GM12878 (cell line): ENCODE results near the gene NCAPD2. TPM values are rescaled to one million over a fixed set of nuclear protein-coding genes. Genes with fewer than 3 reads are reported as not detected.

Experiments used
- ATAC-seq: fragments of 200-7000 bp; cut with Tn5 transposase; 3 replicates; pipeline ENCODE4 v1.9.1; 2020; ENCODE audit warnings: mild to moderate bottlenecking, moderate library complexity
- BruUV-seq: library from RNA; stranded (reverse); fragments of 400-500 nt; replicated peaks from 2 replicates; lab custom pipeline; 2021; lab: Mats Ljungman, UMichigan
- CTCF ChIA-PET: fragments of 300-600 bp; sonication (Branson Sonifier 250); formaldehyde crosslinking; extraction: SDS; loops from one replicate; lab custom pipeline; 2021; ENCODE audit warnings: inconsistent platforms; lab: Yijun Ruan, JAX
- POLR2A ChIA-PET: fragments of 350-600 bp; formaldehyde crosslinking; extraction: SDS; loops from one replicate; lab custom pipeline; 2021; ENCODE audit warnings: inconsistent platforms; lab: Charles Lee
- RAD21 ChIA-PET: fragments of 300-600 bp; sonication (Branson Sonifier 250); formaldehyde crosslinking; loops from one replicate; lab custom pipeline; 2023; ENCODE audit warnings: antibody characterized with exemption; ENCODE audit not compliant: unreplicated experiment; lab: Charles Lee
- SMC1A ChIA-PET: fragments of 300-600 bp; sonication (Branson Sonifier 250); formaldehyde crosslinking; loops from one replicate; lab custom pipeline; 2023; ENCODE audit not compliant: unreplicated experiment, uncharacterized antibody; lab: Charles Lee
- DNase-seq: peaks from one replicate; pipeline ENCODE4 v3.0.0-alpha.2; 2011; ENCODE audit warnings: low read depth, low spot score
- FAIRE-seq: peaks from 3 replicates; lab custom pipeline; 2011; peaks lifted over from hg19 to GRCh38; lab: Jason Lieb, UNC
- H2AFZ ChIP-seq: 2 replicates; pipeline ENCODE4 v1.6.0; 2011; ENCODE audit warnings: low read depth, low read length, control low read depth; ENCODE audit not compliant: control insufficient read depth
- H3K27ac ChIP-seq: 2 replicates; pipeline ENCODE4 v1.5.1; 2011; ENCODE audit warnings: control low read depth; ENCODE audit not compliant: control insufficient read depth, insufficient read depth
- H3K27me3 ChIP-seq, 2 experiments: replicated peaks in 1 of 2; 2 replicates each; pipeline versions ENCODE4 v1.6.0 to v1.6.1; 2011; ENCODE audit warnings: low read length in 1 of 2; ENCODE audit not compliant: control insufficient read depth in 2 of 2, insufficient read depth in 2 of 2
- H3K36me3 ChIP-seq, 2 experiments: 2 replicates each; pipeline ENCODE4 v1.5.1; 2011; ENCODE audit warnings: low read length in 1 of 2; ENCODE audit not compliant: control insufficient read depth in 2 of 2, insufficient read depth in 2 of 2
- H3K4me1 ChIP-seq: 2 replicates; pipeline ENCODE4 v1.6.1; 2011; ENCODE audit warnings: mild to moderate bottlenecking, low read length, moderate library complexity, mixed read lengths; ENCODE audit not compliant: control insufficient read depth, insufficient read depth
- H3K4me2 ChIP-seq: 2 replicates; pipeline ENCODE4 v1.6.0; 2011; ENCODE audit warnings: control low read depth; ENCODE audit not compliant: control insufficient read depth, insufficient read depth
- H3K4me3 ChIP-seq: fragments of 200-600 bp; sonication (generic); 2 replicates; pipeline ENCODE4 v1.5.1; 2016
- H3K79me2 ChIP-seq: 2 replicates; pipeline ENCODE4 v1.6.0; 2011; ENCODE audit warnings: low read length; ENCODE audit not compliant: control insufficient read depth, insufficient read depth
- H3K9ac ChIP-seq: 2 replicates; pipeline ENCODE4 v1.8.0; 2011; ENCODE audit warnings: low read length, control low read depth, mixed read lengths; ENCODE audit not compliant: control insufficient read depth, insufficient read depth
- H3K9me3 ChIP-seq: replicated peaks from 3 replicates; pipeline ENCODE4 v1.5.1; 2011; ENCODE audit warnings: mild to moderate bottlenecking, low read length; ENCODE audit not compliant: control insufficient read depth, insufficient read depth
- H4K20me1 ChIP-seq: 2 replicates; pipeline ENCODE4 v1.6.0; 2011; ENCODE audit not compliant: control insufficient read depth, insufficient read depth
- BMI1 ChIP-seq: fragments of 450-650 bp; IDR thresholded peaks from 2 replicates; pipeline ENCODE4 v1.6.1; 2016; ENCODE audit warnings: mild to moderate bottlenecking, moderate library complexity, borderline replicate concordance
- KLF5 ChIP-seq: fragments of 450-650 bp; IDR thresholded peaks from 2 replicates; pipeline ENCODE4 v1.6.1; 2014; ENCODE audit warnings: mild to moderate bottlenecking; ENCODE audit not compliant: partially characterized antibody
- MEF2B ChIP-seq: fragments of 450-650 bp; IDR thresholded peaks from 2 replicates; pipeline ENCODE4 v1.6.1; 2018; ENCODE audit warnings: mild to moderate bottlenecking, moderate library complexity; ENCODE audit not compliant: partially characterized antibody, poor library complexity, severe bottlenecking
- NBN ChIP-seq: fragments of 450-650 bp; IDR thresholded peaks from 2 replicates; pipeline ENCODE4 v1.6.1; 2016
- ZNF24 ChIP-seq: fragments of 450-650 bp; IDR thresholded peaks from 2 replicates; pipeline ENCODE4 v1.6.1; 2017; ENCODE audit warnings: antibody characterized with exemption, mild to moderate bottlenecking
- WGBS: methylation state at CpG from one replicate; pipeline ENCODE4 v1.1.6; 2016; ENCODE audit warnings: low lambda C conversion rate; ENCODE audit not compliant: insufficient replicate concordance, insufficient coverage; ENCODE audit errors: missing lambda C conversion rate; 5-methylcytosine and 5-hydroxymethylcytosine counted together
- in situ Hi-C: fragments of 300-500 bp; cut with MboI; formaldehyde crosslinking; loops from 9 replicates; pipeline ENCODE4 v1.14.3; 2018; ENCODE audit warnings: mixed read lengths
- intact Hi-C: fragments of 100-400 bp; cut with micrococcal nuclease; formaldehyde crosslinking; loops from one replicate; pipeline ENCODE4 v1.14.2; 2022; ENCODE audit not compliant: unreplicated experiment
- polyA plus RNA-seq, 11 experiments: library from polyadenylated mRNA; depleted of rRNA in 4 of 11; unstranded in 6 of 11; stranded (reverse) in 5 of 11; fragments of >200 nt; fragmentation: Nextera tagmentation in 4 of 11; fragmentation: Illumina TruSeq in 1 of 11; extraction: Ambion mirVana in 4 of 11; extraction: Trizol in 1 of 11; gene quantifications; 1 replicate in 1 of 11; 2 replicates in 10 of 11; pipeline versions ENCODE4 v1.2.1 to v1.2.3, GENCODE V29; 2011 to 2016; ENCODE audit warnings: inconsistent platforms in 2 of 11, missing spikeins in 2 of 11, low read depth in 1 of 11
- total RNA-seq, 4 experiments: library from RNA; depleted of rRNA in 3 of 4; stranded (reverse); fragments of >200 nt in 3 of 4; fragmentation: Illumina TruSeq in 1 of 4; extraction: Trizol in 1 of 4; gene quantifications; 2 replicates each; pipeline versions ENCODE4 v1.2.1 to v1.2.3, GENCODE V29; 2013 to 2021

NCAPD2 gene
- total and polyA plus RNA-seq, 10 of the 15 experiments (the other 5 are each of a cell fraction or from before 2014, with no cell fraction given), result 24.2 to 160 (median 110) TPM

GRCh38 chr12:6560501-6561205 lies 66.8 kb downstream of the NCAPD2 start:
- FAIRE-seq, result no peak
- no peaks in the 10 kb centered on the region for H4K20me1 ChIP-seq

GRCh38 chr12:6562881-6563280 lies 69.0 kb downstream of the NCAPD2 start:
- intact Hi-C loops (no loop called here), in situ Hi-C loops (no loop called here)

More at GRCh38 chr12:6560501-6561205, 66.8 kb downstream of the NCAPD2 start:
- no peaks in the 10 kb centered on the region for H3K4me1 ChIP-seq
- in situ Hi-C loops, result no loop called here
- peaks cover 9% of the 10 kb centered on the region for H3K79me2 ChIP-seq
- no peak overlapping the region for H3K4me2 ChIP-seq
- DNase-seq, result no peak
- POLR2A ChIA-PET, result no interaction called here
- intact Hi-C loops, result no loop called here
- H3K27me3 ChIP-seq, result no peaks in the 10 kb centered on the region
- RAD21 ChIA-PET, result no interaction called here
- H3K36me3 ChIP-seq, result peaks cover 41 to 44% of the 10 kb centered on the region in 2 experiments
- ATAC-seq, result no peak
- CTCF ChIA-PET, result interaction anchor here (0.8 to 1.0 kb wide), 3 partner anchors 23 to 137 kb away, joined by 3 to 4 read pairs (median 4); no protein-coding TSS in a partner anchor
- H2AFZ ChIP-seq, result no peak overlapping the region
- 92% methylated on average over 13 of the region's 13 CpGs for WGBS
- no peaks in the 10 kb centered on the region for H3K9me3 ChIP-seq
- no peak for TF ChIP-seq ZNF24
- TF ChIP-seq MEF2B, result no peak
- no peak for TF ChIP-seq BMI1
- no peak for TF ChIP-seq NBN
- H3K4me3 ChIP-seq, result no peak overlapping the region
- no peak overlapping the region for H3K27ac ChIP-seq
- BruUV-seq, result no TSS peak
- no peak overlapping the region for H3K9ac ChIP-seq
- SMC1A ChIA-PET, result interaction anchor here (1.0 kb wide), 1 partner anchor 66 kb away, joined by 3 read pairs; no protein-coding TSS in a partner anchor

More at GRCh38 chr12:6562881-6563280, 69.0 kb downstream of the NCAPD2 start:
- FAIRE-seq (no peak), DNase-seq (no peak), ATAC-seq (no peak)
- H3K4me2 ChIP-seq, result no peak overlapping the region
- no peaks in the 10 kb centered on the region for H3K9me3 ChIP-seq
- H2AFZ ChIP-seq, result no peak overlapping the region
- H3K36me3 ChIP-seq, result peaks cover 35 to 43% of the 10 kb centered on the region in 2 experiments
- ChIA-PET RAD21 (no interaction called here), POLR2A (no interaction called here)
- H3K27ac ChIP-seq, result no peak overlapping the region
- no TSS peak for BruUV-seq
- no peak for TF ChIP-seq KLF5
- TF ChIP-seq, all 136 proteins: peak for 0
- Histone ChIP-seq H3K79me2 (peaks cover 27% of the 10 kb centered on the region), H3K9ac (no peak overlapping the region), H3K4me3 (no peak overlapping the region), H3K4me1 (peaks cover 4% of the 10 kb centered on the region; the same call in 1 of the 2 replicates), H4K20me1 (no peaks in the 10 kb centered on the region; the same call in 1 of the 2 replicates), H3K27me3 (no peaks in the 10 kb centered on the region)
- ChIA-PET SMC1A (interaction anchor here (0.7 to 1.6 kb wide), 4 partner anchors 10 to 234 kb away, joined by 3 to 5 read pairs (median 4); no protein-coding TSS in a partner anchor), CTCF (interaction anchor here (0.8 to 2.4 kb wide), 14 partner anchors 9 to 261 kb away, joined by 3 to 13 read pairs (median 4); partner anchors contain the start of gene VAMP1)
- WGBS, result 98% methylated on average over 10 of the region's 10 CpGs
